ENCODE results near the gene CCDC63.

Gene CCDC63

GRCh38 chr12:110824342-110824741 lies 22.4 kb upstream of the CCDC63 start:
- Histone ChIP-seq H3K9me3 (no peaks in the 10 kb centered on the region), H3K4me1 (ENCODE audit: control insufficient read depth in 1 of 2, insufficient read depth in 1 of 2, low read depth in 1 of 2, low read length in 1 of 2) (peaks cover 0 to 5% of the 10 kb centered on the region in 2 experiments), H3K27ac (no peak overlapping the region), H3K4me3 (ENCODE audit: low read depth in 1 of 2, low read length in 1 of 2) (no peak overlapping the region), H3K27me3 (peaks cover 6% of the 10 kb centered on the region), H3K36me3 (no peaks in the 10 kb centered on the region)
- TF ChIP-seq CTCF (IDR thresholded peaks at IDR 0.05), result no peak

GRCh38 chr12:110825530-110825929 lies 21.3 kb upstream of the CCDC63 start:
- no peaks in the 10 kb centered on the region for H3K9me3 ChIP-seq
- peaks cover 0 to 5% of the 10 kb centered on the region in 2 experiments for H3K4me1 ChIP-seq (ENCODE audit: control insufficient read depth in 1 of 2, insufficient read depth in 1 of 2, low read depth in 1 of 2, low read length in 1 of 2)
- peaks cover 6% of the 10 kb centered on the region for H3K27me3 ChIP-seq
- no peak overlapping the region for H3K4me3 ChIP-seq (ENCODE audit: low read depth in 1 of 2, low read length in 1 of 2)
- TF ChIP-seq CTCF (IDR thresholded peaks at IDR 0.05), result no peak
- H3K27ac ChIP-seq, result no peak overlapping the region
- no peaks in the 10 kb centered on the region for H3K36me3 ChIP-seq

GRCh38 chr12:110826592-110827200 lies 20.1 kb upstream of the CCDC63 start:
- Histone ChIP-seq H3K4me1 (ENCODE audit: control insufficient read depth in 1 of 2, insufficient read depth in 1 of 2, low read depth in 1 of 2, low read length in 1 of 2) (peaks cover 0 to 5% of the 10 kb centered on the region in 2 experiments), H3K4me3 (ENCODE audit: low read depth in 1 of 2, low read length in 1 of 2) (no peak overlapping the region), H3K27me3 (peaks cover 6% of the 10 kb centered on the region), H3K27ac (no peak overlapping the region), H3K9me3 (no peaks in the 10 kb centered on the region), H3K36me3 (no peaks in the 10 kb centered on the region)
- TF ChIP-seq CTCF (IDR thresholded peaks at IDR 0.05), result peak; percentile 44

GRCh38 chr12:110829308-110829707 lies 17.5 kb upstream of the CCDC63 start:
- TF ChIP-seq CTCF (IDR thresholded peaks at IDR 0.05), result no peak
- H3K9me3 ChIP-seq, result no peaks in the 10 kb centered on the region
- no peak overlapping the region for H3K27ac ChIP-seq
- H3K36me3 ChIP-seq, result no peaks in the 10 kb centered on the region
- peaks cover 6% of the 10 kb centered on the region for H3K27me3 ChIP-seq
- H3K4me3 ChIP-seq (ENCODE audit: low read depth in 1 of 2, low read length in 1 of 2), result no peak overlapping the region
- peaks cover 0 to 5% of the 10 kb centered on the region in 2 experiments for H3K4me1 ChIP-seq (ENCODE audit: control insufficient read depth in 1 of 2, insufficient read depth in 1 of 2, low read depth in 1 of 2, low read length in 1 of 2)

- Histone ChIP-seq H3K27ac (no peak overlapping the region), H3K4me3 (ENCODE audit: low read depth in 1 of 2, low read length in 1 of 2) (no peak overlapping the region), H3K36me3 (no peaks in the 10 kb centered on the region), H3K9me3 (no peaks in the 10 kb centered on the region), H3K4me1 (ENCODE audit: control insufficient read depth in 1 of 2, insufficient read depth in 1 of 2, low read depth in 1 of 2, low read length in 1 of 2) (no peaks in the 10 kb centered on the region), H3K27me3 (no peaks in the 10 kb centered on the region)
- TF ChIP-seq CTCF (IDR thresholded peaks at IDR 0.05), result no peak
These were observed 10.5 kb upstream of the CCDC63 start for GRCh38 chr12:110836291-110836690.

Measured in neutrophil (primary cell).